Measurements from ENCODE around the gene ACO2. TPM values are rescaled to one million over a fixed set of nuclear protein-coding genes. Genes with fewer than 3 reads are reported as not detected.

Gene ACO2
- polyA plus RNA-seq, 1 of the 3 experiments (the other 2 are of a cell fraction), result 47.0 TPM

DNA sequence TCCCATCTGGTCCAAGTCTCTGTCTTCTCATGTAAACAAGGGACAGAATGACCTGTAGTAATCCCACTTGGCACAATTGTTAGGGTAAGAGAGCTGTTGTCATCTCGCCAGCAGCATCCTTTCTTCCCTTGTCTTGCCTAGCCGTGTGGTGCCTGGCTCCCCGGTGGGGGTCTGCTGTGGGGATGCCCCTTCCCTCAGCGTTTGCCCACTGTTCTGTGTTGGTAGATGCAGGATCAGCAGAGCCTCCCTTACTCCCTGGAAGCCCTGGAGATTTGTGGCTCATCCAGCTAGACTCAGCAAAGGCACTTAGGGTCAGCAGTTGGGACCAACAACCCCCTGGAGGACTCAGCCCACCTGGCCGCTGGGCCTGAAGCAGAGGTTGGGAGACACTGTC, 13.0 kb downstream of the ACO2 start:
- Histone ChIP-seq H3K79me2 (ENCODE audit: insufficient read depth) (peaks cover 46% of the 10 kb centered on the region), H3K36me3 (replicated peaks in 1 of 2; ENCODE audit: control insufficient read depth in 1 of 2, insufficient read depth in 2 of 2, low read length in 1 of 2) (no peaks in the 10 kb centered on the region), H3K9ac (no peak overlapping the region), H3K27me3 (ENCODE audit: insufficient read depth) (no peaks in the 10 kb centered on the region), H3K9me3 (no peaks in the 10 kb centered on the region), H3K4me2 (no peak overlapping the region), H3F3A (replicated peaks; ENCODE audit: insufficient read depth) (no peaks in the 10 kb centered on the region), H3K9me2 (no peaks in the 10 kb centered on the region), H3K4me3 (ENCODE audit: low read depth in 2 of 2, low read length in 1 of 2) (no peak overlapping the region), H2AFZ (ENCODE audit: low read depth) (no peak overlapping the region), H3K27ac (ENCODE audit: low read depth in 2 of 2, low read length in 1 of 2) (no peak overlapping the region), H3K4me1 (ENCODE audit: control insufficient read depth in 1 of 2, insufficient read depth in 2 of 2, low read depth in 1 of 2, low read length in 1 of 2) (no peaks in the 10 kb centered on the region), H4K20me1 (ENCODE audit: insufficient read depth) (peaks cover 4% of the 10 kb centered on the region; the same call in 1 of the 2 replicates)
- POLR2A ChIA-PET, result no interaction called here
- CTCF ChIA-PET, result no interaction called here
- 92% methylated on average over 2 of the region's 5 CpGs for WGBS (ENCODE audit: low lambda C conversion rate)
- no peak for DNase-seq
- TF ChIP-seq, protein P1, sequence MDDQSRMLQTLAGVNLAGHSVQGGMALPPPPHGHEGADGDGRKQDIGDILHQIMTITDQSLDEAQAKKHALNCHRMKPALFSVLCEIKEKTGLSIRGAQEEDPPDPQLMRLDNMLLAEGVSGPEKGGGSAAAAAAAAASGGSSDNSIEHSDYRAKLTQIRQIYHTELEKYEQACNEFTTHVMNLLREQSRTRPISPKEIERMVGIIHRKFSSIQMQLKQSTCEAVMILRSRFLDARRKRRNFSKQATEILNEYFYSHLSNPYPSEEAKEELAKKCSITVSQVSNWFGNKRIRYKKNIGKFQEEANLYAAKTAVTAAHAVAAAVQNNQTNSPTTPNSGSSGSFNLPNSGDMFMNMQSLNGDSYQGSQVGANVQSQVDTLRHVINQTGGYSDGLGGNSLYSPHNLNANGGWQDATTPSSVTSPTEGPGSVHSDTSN (IDR thresholded peaks at IDR 0.05), result no peak
- TF ChIP-seq FOSL2 (IDR thresholded peaks at IDR 0.05; ENCODE audit: borderline replicate concordance, low read depth) (no peak), JUND (IDR thresholded peaks at IDR 0.05) (no peak), RXRA (IDR thresholded peaks at IDR 0.05; ENCODE audit: borderline replicate concordance, low read depth) (no peak), ELF1 (IDR thresholded peaks at IDR 0.05) (no peak), EP300 (IDR thresholded peaks at IDR 0.05; ENCODE audit: borderline replicate concordance in 1 of 2, low read depth in 1 of 2, low read length in 1 of 2) (no peak)
- TF ChIP-seq, protein P2, sequence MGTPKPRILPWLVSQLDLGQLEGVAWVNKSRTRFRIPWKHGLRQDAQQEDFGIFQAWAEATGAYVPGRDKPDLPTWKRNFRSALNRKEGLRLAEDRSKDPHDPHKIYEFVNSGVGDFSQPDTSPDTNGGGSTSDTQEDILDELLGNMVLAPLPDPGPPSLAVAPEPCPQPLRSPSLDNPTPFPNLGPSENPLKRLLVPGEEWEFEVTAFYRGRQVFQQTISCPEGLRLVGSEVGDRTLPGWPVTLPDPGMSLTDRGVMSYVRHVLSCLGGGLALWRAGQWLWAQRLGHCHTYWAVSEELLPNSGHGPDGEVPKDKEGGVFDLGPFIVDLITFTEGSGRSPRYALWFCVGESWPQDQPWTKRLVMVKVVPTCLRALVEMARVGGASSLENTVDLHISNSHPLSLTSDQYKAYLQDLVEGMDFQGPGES (IDR thresholded peaks at IDR 0.05; ENCODE audit: low read depth, low read length), result no peak
- TF ChIP-seq, protein P3, sequence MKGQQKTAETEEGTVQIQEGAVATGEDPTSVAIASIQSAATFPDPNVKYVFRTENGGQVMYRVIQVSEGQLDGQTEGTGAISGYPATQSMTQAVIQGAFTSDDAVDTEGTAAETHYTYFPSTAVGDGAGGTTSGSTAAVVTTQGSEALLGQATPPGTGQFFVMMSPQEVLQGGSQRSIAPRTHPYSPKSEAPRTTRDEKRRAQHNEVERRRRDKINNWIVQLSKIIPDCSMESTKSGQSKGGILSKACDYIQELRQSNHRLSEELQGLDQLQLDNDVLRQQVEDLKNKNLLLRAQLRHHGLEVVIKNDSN (IDR thresholded peaks at IDR 0.05; ENCODE audit: borderline replicate concordance, low read depth), result no peak

DNA sequence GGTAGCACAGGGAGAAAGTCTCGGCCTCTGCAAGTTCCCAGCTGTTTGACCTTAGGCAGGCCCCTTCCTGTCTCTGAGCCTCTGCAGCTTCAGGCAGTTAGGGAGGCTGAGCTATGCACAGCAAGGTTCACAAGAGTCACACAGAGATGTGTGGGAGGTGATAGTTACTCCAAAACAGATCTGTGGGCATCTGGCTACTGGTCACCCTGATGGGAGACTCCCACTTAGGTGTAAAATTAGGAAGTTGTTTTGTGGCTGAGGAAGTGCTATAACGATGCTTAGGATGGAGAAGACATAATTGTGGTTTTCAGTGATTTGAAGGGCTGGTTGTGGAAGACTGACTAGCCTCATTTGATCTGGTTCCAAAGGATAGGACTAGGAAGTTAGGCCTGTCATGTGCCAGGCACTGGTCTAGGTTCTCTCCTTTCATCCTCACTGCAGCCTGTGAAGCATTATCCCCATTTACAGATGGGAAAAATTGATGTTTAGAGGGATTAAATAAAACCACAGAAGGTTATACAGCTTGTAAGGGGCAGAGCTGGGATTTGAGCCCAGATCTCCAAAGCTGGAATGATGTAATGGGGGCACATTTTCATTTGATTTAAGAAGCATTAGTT, 13.5 kb downstream of the ACO2 start:
- H3K79me2 ChIP-seq (ENCODE audit: insufficient read depth), result peaks cover 48% of the 10 kb centered on the region
- no peaks in the 10 kb centered on the region for H3K4me1 ChIP-seq (ENCODE audit: control insufficient read depth in 1 of 2, insufficient read depth in 2 of 2, low read depth in 1 of 2, low read length in 1 of 2)
- no peaks in the 10 kb centered on the region for H3K36me3 ChIP-seq (replicated peaks in 1 of 2; ENCODE audit: control insufficient read depth in 1 of 2, insufficient read depth in 2 of 2, low read length in 1 of 2)
- no peaks in the 10 kb centered on the region for H3F3A ChIP-seq (replicated peaks; ENCODE audit: insufficient read depth)
- peaks cover 4% of the 10 kb centered on the region; the same call in 1 of the 2 replicates for H4K20me1 ChIP-seq (ENCODE audit: insufficient read depth)
- H3K27me3 ChIP-seq (ENCODE audit: insufficient read depth), result no peaks in the 10 kb centered on the region
- no peak overlapping the region for H3K9ac ChIP-seq
- no peak for TF ChIP-seq JUND (IDR thresholded peaks at IDR 0.05)
- TF ChIP-seq EZH2phosphoT487 (IDR thresholded peaks at IDR 0.05; ENCODE audit: borderline replicate concordance, low read depth), result no peak
- TF ChIP-seq ELF1 (IDR thresholded peaks at IDR 0.05), result no peak
- no peak overlapping the region for H3K4me2 ChIP-seq
- H3K9me2 ChIP-seq, result no peaks in the 10 kb centered on the region
- H3K4me3 ChIP-seq (ENCODE audit: low read depth in 2 of 2, low read length in 1 of 2), result no peak overlapping the region
- no peaks in the 10 kb centered on the region for H3K9me3 ChIP-seq
- H3K27ac ChIP-seq (ENCODE audit: low read depth in 2 of 2, low read length in 1 of 2), result peak overlapping the region in 1 of 2 experiments; percentile 49; a peak in 1 of 4 replicates
- WGBS (ENCODE audit: low lambda C conversion rate), result 40% methylated on average over 1 of the region's 2 CpGs
- POLR2A ChIA-PET, result no interaction called here
- CTCF ChIA-PET, result no interaction called here
- no peak overlapping the region for H2AFZ ChIP-seq (ENCODE audit: low read depth)
- no peak for DNase-seq
